VCaP (cell line): Measurements from ENCODE around the gene CNTN4.
A peak's percentile ranks its signal among the peaks of the same experiment; 100 is the strongest.

Experiments used
- H3K27ac ChIP-seq: fragments of 450-650 bp; 2 replicates; pipeline ENCODE4 v1.5.1; 2017
- TF ChIP-seq, protein P1 (sequence below): fragments of 450-650 bp; conservative IDR thresholded peaks from 2 replicates; pipeline ENCODE4 v1.5.1; 2017; ENCODE audit warnings: mild to moderate bottlenecking, moderate library complexity

The CNTN4 gene

DNA sequence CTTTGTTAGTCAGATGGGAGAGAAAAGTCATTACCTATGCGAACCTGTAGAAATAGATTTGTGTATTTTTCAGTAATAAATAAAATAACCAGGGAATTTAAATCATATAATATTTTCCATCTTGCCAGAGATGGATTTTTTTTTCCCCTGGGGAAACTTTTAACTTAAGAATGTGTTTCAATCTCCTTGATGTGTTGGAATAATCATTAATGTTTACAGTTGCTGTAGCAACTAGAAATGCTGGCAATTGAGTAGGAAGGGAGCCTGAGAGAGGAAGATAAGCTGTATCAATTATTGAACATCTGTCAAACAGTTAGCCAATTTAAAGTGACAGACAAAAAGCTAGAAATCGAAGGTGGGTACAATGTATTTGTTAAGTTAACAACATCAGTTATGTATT lies 752.0 kb downstream of the CNTN4 start:
- TF ChIP-seq, protein P1, sequence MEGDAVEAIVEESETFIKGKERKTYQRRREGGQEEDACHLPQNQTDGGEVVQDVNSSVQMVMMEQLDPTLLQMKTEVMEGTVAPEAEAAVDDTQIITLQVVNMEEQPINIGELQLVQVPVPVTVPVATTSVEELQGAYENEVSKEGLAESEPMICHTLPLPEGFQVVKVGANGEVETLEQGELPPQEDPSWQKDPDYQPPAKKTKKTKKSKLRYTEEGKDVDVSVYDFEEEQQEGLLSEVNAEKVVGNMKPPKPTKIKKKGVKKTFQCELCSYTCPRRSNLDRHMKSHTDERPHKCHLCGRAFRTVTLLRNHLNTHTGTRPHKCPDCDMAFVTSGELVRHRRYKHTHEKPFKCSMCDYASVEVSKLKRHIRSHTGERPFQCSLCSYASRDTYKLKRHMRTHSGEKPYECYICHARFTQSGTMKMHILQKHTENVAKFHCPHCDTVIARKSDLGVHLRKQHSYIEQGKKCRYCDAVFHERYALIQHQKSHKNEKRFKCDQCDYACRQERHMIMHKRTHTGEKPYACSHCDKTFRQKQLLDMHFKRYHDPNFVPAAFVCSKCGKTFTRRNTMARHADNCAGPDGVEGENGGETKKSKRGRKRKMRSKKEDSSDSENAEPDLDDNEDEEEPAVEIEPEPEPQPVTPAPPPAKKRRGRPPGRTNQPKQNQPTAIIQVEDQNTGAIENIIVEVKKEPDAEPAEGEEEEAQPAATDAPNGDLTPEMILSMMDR: no peak
- H3K27ac ChIP-seq: 0 out of 2 replicates have a peak overlapping the region, but pooled peaks have one; percentile 39

DNA sequence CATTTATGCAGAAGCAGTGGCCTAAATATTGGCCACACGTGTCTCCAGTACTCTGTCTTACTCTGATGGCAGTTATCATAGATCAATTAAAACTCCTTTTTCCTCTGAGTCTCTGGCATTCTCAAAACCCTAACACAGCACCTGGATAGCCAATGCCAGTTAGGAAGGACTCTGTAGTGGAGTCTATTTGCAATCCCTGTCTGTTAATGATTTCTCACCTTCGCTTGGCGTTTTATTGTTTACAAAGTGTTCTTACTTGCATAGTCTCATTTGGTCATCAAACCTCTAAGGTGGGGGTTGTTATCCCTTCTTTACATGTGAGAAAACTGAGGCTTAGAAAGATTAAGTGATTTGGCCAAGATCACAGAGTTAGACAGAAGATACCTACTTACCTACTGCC lies 752.7 kb downstream of the CNTN4 start:
- TF ChIP-seq, protein P1: no peak
- peak overlapping the region; percentile 39 for H3K27ac ChIP-seq

DNA sequence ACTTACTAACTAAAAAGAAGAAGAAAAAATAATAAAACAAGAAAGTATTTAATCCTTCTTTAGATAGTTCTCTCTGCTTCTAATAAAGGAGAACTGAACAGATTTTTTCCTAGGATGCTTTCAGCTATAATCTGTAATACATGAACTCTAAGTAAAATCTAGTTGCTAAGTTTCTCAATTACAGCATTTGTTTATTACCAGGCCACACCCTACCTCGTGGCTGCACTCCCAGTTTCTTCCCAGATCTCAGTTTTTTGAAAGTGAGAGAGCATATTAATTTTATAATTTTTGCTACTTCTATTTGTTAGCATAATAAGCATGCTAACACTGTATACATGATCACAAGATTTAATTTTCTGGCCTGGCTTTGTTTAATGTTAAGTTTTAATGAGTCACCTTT lies 753.2 kb downstream of the CNTN4 start:
- TF ChIP-seq, protein P1: no peak

DNA sequence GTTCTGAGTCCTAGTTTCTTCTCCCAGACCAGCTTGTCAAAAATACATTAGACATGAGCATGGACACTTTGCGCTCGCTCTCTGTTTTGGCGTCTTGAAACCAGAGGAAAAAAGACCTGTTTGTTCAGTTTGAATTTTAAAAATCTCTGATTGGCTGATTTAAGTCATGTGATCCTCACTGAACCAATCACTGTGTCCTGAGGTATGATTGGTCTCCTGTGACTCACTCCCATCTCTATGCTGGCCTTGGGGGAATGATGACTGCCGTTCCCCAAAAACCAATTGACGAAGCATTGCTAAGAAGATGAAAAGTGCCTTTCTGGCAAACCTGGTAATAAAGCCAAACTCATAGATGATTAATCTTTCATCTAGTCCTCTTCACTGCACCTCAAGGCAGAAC lies 755.0 kb downstream of the CNTN4 start:
- H3K27ac ChIP-seq: no peak overlapping the region
- TF ChIP-seq, protein P1: no peak

More for the DNA sequence above, 753.2 kb downstream of the CNTN4 start:
- H3K27ac ChIP-seq: peak overlapping the region; percentile 39

DNA sequence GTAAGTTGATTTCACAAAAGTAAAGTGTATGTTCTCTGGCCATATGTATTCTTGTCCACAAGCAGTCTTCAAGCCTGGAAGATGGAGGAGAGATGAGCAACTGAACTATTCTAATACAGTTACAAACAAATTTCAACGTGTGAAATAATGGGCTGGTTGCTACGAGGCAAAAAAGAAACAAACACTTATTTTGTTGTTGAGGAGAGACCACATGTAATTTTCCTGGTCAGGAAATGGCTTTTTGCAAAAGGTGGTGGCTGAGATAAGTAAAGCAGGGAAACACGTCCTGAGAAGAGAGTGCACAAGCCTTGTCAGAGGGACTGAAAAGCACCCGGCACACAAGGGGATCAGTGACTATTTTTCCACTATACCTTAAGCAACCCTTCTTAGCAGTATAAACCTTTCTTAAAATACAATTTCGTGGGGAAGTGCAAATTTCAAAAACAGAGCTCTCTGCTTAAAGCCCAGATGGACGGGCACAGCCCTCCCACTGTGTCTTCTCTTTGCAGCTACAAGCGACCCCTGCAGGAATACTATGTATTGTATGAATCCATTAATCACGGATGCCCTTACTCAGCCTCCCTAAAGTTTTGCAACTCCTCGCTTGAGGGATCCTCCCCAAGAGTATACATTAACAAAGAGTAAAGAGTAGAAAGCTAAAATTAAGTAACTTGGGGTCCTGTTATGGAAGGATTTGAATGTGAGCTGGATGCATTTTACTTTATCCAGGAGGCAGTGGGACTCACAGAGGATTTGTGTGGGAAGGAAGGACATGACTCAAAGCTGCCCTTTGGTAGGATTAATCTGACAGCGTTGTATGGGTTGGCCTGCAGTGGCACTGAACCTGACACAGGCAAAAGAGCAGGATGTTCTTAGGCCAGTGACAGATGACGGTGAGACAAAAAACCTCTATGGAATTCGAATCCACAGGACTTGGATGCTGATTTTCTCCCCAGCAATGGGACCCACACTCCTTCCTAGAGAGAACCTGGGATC lies 757.8 kb downstream of the CNTN4 start:
- TF ChIP-seq, protein P1: no peak
- H3K27ac ChIP-seq: no peak overlapping the region

DNA sequence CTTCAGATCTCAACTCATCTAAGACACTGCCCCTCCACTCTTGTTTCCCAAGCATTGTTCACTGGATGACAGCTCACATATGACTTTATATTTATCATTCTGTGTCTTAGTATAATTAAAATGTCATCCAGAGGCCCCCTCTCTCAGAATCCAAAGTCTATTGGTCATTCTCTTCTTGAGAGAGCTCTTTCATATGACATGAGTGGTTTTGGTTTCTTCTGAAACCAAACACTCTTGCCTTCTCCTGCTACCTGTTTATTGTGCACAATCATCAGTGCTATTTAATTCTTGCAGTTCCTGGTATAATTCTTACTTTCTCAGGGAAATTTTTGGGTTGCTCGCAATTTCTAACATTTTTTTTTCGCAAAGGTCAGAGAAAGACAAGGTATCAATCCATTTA lies 762.0 kb downstream of the CNTN4 start:
- no peak overlapping the region for H3K27ac ChIP-seq
- TF ChIP-seq, protein P1: no peak

DNA sequence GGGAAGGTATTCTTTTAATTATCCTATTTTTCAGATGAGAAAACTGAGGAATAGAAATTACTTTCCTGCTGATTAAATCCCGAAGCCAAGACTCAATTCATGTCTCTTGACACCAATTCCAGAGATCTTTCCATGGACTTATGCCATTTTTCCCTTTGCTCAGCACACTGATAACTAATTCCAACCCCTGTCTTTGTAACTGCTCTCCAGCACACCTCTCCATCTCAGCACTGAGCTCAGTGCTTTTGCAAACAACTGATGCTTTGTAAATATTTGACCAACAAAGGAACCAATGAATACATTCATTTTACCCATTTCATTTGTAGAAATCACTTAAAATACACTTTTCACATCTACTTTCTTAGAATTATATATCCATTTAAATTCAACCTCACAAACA lies 762.5 kb downstream of the CNTN4 start:
- TF ChIP-seq, protein P1: no peak
- no peak overlapping the region for H3K27ac ChIP-seq
